Esophagus squamous epithelium (tissue), 5 donors: ENCODE results near the gene S100A6. TPM values are rescaled to one million over a fixed set of nuclear protein-coding genes. Genes with fewer than 3 reads are reported as not detected.
A peak's percentile ranks its signal among the peaks of the same experiment; 100 is the strongest.

Source experiments
- DNase-seq: peaks from one replicate; lab custom pipeline; 2025; lab: John Stamatoyannopoulos, UW
- H3K27ac ChIP-seq, 4 donors: fragments of 200-600 bp; sonication (generic); one replicate each; pipeline ENCODE4 v1.5.1; 2016 to 2019; ENCODE audit warnings: mild to moderate bottlenecking in 1 of 4
- H3K27me3 ChIP-seq, 4 donors: fragments of 200-600 bp; sonication (generic); 1 replicate in 3 of 4; 2 replicates in 1 of 4; pipeline versions ENCODE4 v1.5.1 to v1.6.0; 2017 to 2021; ENCODE audit warnings: antibody characterized with exemption in 1 of 4
- H3K36me3 ChIP-seq, 3 donors: fragments of 200-600 bp; sonication (generic); one replicate each; pipeline ENCODE4 v1.5.1; 2016 to 2019
- H3K4me1 ChIP-seq, 3 donors: fragments of 200-600 bp; sonication (generic); one replicate each; pipeline ENCODE4 v1.5.1; 2017 to 2019
- H3K4me3 ChIP-seq, 4 donors: fragments of 200-600 bp; sonication (generic); 1 replicate in 3 of 4; 2 replicates in 1 of 4; pipeline ENCODE4 v1.5.1; 2016 to 2019; ENCODE audit warnings: mild to moderate bottlenecking in 2 of 4, moderate library complexity in 1 of 4
- H3K9me3 ChIP-seq, 3 donors: fragments of 200-600 bp; sonication (generic); one replicate each; pipeline ENCODE4 v1.5.1; 2016 to 2019
- CTCF ChIP-seq, 6 experiments: fragments of 450-650 bp in 4 of 6; fragments of 200-600 bp in 2 of 6; sonication (generic) in 2 of 6; IDR thresholded peaks; one replicate each; pipeline ENCODE4 v1.5.1; 2016 to 2019; ENCODE audit warnings: antibody characterized with exemption in 6 of 6, mild to moderate bottlenecking in 4 of 6, moderate library complexity in 4 of 6
- POLR2A ChIP-seq, 4 donors: fragments of 450-650 bp; IDR thresholded peaks; one replicate each; pipeline ENCODE4 v1.6.1; 2017; ENCODE audit warnings: antibody characterized with exemption in 4 of 4, mild to moderate bottlenecking in 4 of 4, moderate library complexity in 3 of 4
- WGBS, 2 donors: methylation state at CpG; one replicate each; pipeline ENCODE4 v1.1.5; 2018; 5-methylcytosine and 5-hydroxymethylcytosine counted together
- intact Hi-C: fragments of 100-400 bp; cut with DNase I; formaldehyde crosslinking; loops from one replicate; pipeline ENCODE4 v1.15.0; 2022
- total RNA-seq, 4 donors: library from RNA; depleted of rRNA; stranded (reverse); fragments of >200 nt; gene quantifications; one replicate each; pipeline ENCODE4 v1.1.0, GENCODE V29; 2016
- donor health status: DM: yes; HTN: yes; CAD: no.

S100A6 gene
- total RNA-seq, 4 donors from 2014 or later: 270 to 943 (median 394) TPM

- no peaks in the 10 kb centered on the region for H3K27me3 ChIP-seq
- H3K4me1 ChIP-seq: peaks cover 26 to 76% (median 46%) of the 10 kb centered on the region in 3 donors
- WGBS, 2 donors: 0 to 9% methylated on average over 2 to 3 of the region's 3 CpGs
- TF ChIP-seq CTCF (IDR thresholded peaks at IDR 0.05) (peak; percentile 68 to 95 (median 90)), POLR2A (IDR thresholded peaks at IDR 0.05) (no peak)
- H3K4me3 ChIP-seq: no peak overlapping the region
- H3K36me3 ChIP-seq: no peaks in the 10 kb centered on the region
- no peak for DNase-seq
- no peaks in the 10 kb centered on the region for H3K9me3 ChIP-seq
- peak overlapping the region; percentile 77 to 85 (median 80) for H3K27ac ChIP-seq
- intact Hi-C loops: no loop called here
Measured at GRCh38 chr1:153572569-153573015, 36.8 kb upstream of the S100A6 start.

- peaks cover 34 to 76% (median 48%) of the 10 kb centered on the region in 3 donors for H3K4me1 ChIP-seq
- H3K36me3 ChIP-seq: no peaks in the 10 kb centered on the region
- no peak for DNase-seq
- H3K9me3 ChIP-seq: no peaks in the 10 kb centered on the region
- peak overlapping the region; percentile 77 to 85 (median 80) for H3K27ac ChIP-seq
- no peak overlapping the region for H3K4me3 ChIP-seq
- 70 to 86% methylated on average over 4 to 7 of the region's 7 CpGs for whole genome bisulfite sequencing, 2 donors
- TF ChIP-seq CTCF (IDR thresholded peaks at IDR 0.05) (no peak), POLR2A (IDR thresholded peaks at IDR 0.05) (no peak)
- H3K27me3 ChIP-seq: no peaks in the 10 kb centered on the region
- intact Hi-C loops: no loop called here
Measured at GRCh38 chr1:153571706-153572105, 35.9 kb upstream of the S100A6 start.

- peaks cover 43 to 76% (median 52%) of the 10 kb centered on the region in 3 donors for H3K4me1 ChIP-seq
- intact Hi-C loops: no loop called here
- H3K36me3 ChIP-seq: no peaks in the 10 kb centered on the region
- no peak overlapping the region for H3K4me3 ChIP-seq
- DNase-seq: no peak
- H3K9me3 ChIP-seq: no peaks in the 10 kb centered on the region
- WGBS, 2 donors: 89% methylated on average over 5 of the region's 5 CpGs
- TF ChIP-seq CTCF (IDR thresholded peaks at IDR 0.05) (no peak), POLR2A (IDR thresholded peaks at IDR 0.05) (no peak)
- no peak overlapping the region for H3K27ac ChIP-seq
- H3K27me3 ChIP-seq: no peaks in the 10 kb centered on the region
Measured at GRCh38 chr1:153570874-153571273, 35.1 kb upstream of the S100A6 start.

GRCh38 chr1:153569465-153569864 lies 33.7 kb upstream of the S100A6 start:
- H3K36me3 ChIP-seq: no peaks in the 10 kb centered on the region
- intact Hi-C loops: loop anchor here (2.0 to 10.0 kb wide), 2 partner anchors 35 to 55 kb away; partner anchors contain the start of gene S100A6
- 88% methylated on average over 8 of the region's 8 CpGs for WGBS, 2 donors
- H3K9me3 ChIP-seq: no peaks in the 10 kb centered on the region
- H3K4me3 ChIP-seq: no peak overlapping the region
- H3K27me3 ChIP-seq: no peaks in the 10 kb centered on the region
- TF ChIP-seq CTCF (IDR thresholded peaks at IDR 0.05) (no peak), POLR2A (IDR thresholded peaks at IDR 0.05) (no peak)
- H3K4me1 ChIP-seq: peaks cover 49 to 75% (median 57%) of the 10 kb centered on the region in 3 donors
- no peak for DNase-seq
- H3K27ac ChIP-seq: no peak overlapping the region

GRCh38 chr1:153568367-153569099 lies 32.7 kb upstream of the S100A6 start:
- 0 to 5% methylated on average over 2 to 12 of the region's 25 CpGs for WGBS, 2 donors
- Histone ChIP-seq H3K36me3 (no peaks in the 10 kb centered on the region), H3K27ac (peak overlapping the region; percentile 95 to 100 (median 99)), H3K27me3 (no peaks in the 10 kb centered on the region), H3K4me3 (peak overlapping the region; percentile 20 to 55 (median 28)), H3K9me3 (no peaks in the 10 kb centered on the region), H3K4me1 (peaks cover 49 to 75% (median 56%) of the 10 kb centered on the region in 3 donors)
- TF ChIP-seq POLR2A (IDR thresholded peaks at IDR 0.05) (no peak), CTCF (IDR thresholded peaks at IDR 0.05) (peak; percentile 97 to 100 (median 99))
- intact Hi-C loops: loop anchor here (2.0 to 10.0 kb wide), 2 partner anchors 34 to 54 kb away; partner anchors contain the start of gene S100A6
- DNase-seq: peak; percentile 37
